Sigmoid colon (tissue), 7 donors: ENCODE results near the gene CNTNAP5. TPM values are rescaled to one million over a fixed set of nuclear protein-coding genes. Genes with fewer than 3 reads are reported as not detected.

ENCODE experiments used
- DNase-seq: peaks from one replicate; pipeline ENCODE4 v3.0.0-alpha.2; 2019
- H3K27ac ChIP-seq, 4 donors: fragments of 200-600 bp; sonication (generic); one replicate each; pipeline ENCODE4 v1.5.1; 2016 to 2019; ENCODE audit warnings: mild to moderate bottlenecking in 1 of 4
- H3K27me3 ChIP-seq, 3 donors: fragments of 200-600 bp; sonication (generic); one replicate each; pipeline ENCODE4 v1.5.1; 2019; ENCODE audit warnings: mild to moderate bottlenecking in 1 of 3
- H3K36me3 ChIP-seq, 4 donors: fragments of 200-600 bp; sonication (generic); one replicate each; pipeline ENCODE4 v1.5.1; 2016 to 2019
- H3K4me1 ChIP-seq, 4 donors: fragments of 200-600 bp; sonication (generic); one replicate each; pipeline ENCODE4 v1.5.1; 2017 to 2019
- H3K4me3 ChIP-seq, 4 donors: fragments of 200-600 bp; sonication (generic); one replicate each; pipeline ENCODE4 v1.5.1; 2017 to 2019; ENCODE audit warnings: mild to moderate bottlenecking in 2 of 4, moderate library complexity in 1 of 4
- H3K9me3 ChIP-seq, 4 donors: fragments of 200-600 bp in 3 of 4; sonication (generic) in 3 of 4; one replicate each; pipeline versions ENCODE4 v1.5.1 to v1.6.1; 2013 to 2019
- CTCF ChIP-seq, 4 experiments: fragments of 450-650 bp in 3 of 4; fragments of 200-600 bp in 1 of 4; IDR thresholded peaks; one replicate each; pipeline ENCODE4 v1.5.1; 2016 to 2019; ENCODE audit warnings: antibody characterized with exemption in 4 of 4, mild to moderate bottlenecking in 3 of 4, moderate library complexity in 2 of 4
- EP300 ChIP-seq, 4 donors: sonication (generic); formaldehyde crosslinking; IDR thresholded peaks; one replicate each; pipeline ENCODE4 v1.6.1; 2017; ENCODE audit warnings: antibody characterized with exemption in 4 of 4
- POLR2A ChIP-seq, 2 donors: fragments of 450-650 bp; IDR thresholded peaks; one replicate each; pipeline ENCODE4 v1.6.1; 2016; ENCODE audit warnings: antibody characterized with exemption in 2 of 2, mild to moderate bottlenecking in 2 of 2, moderate library complexity in 2 of 2
- POLR2AphosphoS5 ChIP-seq, 4 donors: sonication (generic); formaldehyde crosslinking; IDR thresholded peaks; one replicate each; pipeline ENCODE4 v1.6.1; 2017; ENCODE audit warnings: antibody characterized with exemption in 4 of 4
- WGBS, 2 donors: extraction: QIAGEN DNeasy Blood & Tissue Kit; methylation state at CpG; one replicate each; pipeline ENCODE4 v1.1.7; 2013; 5-methylcytosine and 5-hydroxymethylcytosine counted together
- intact Hi-C: fragments of 100-400 bp; cut with DNase I; formaldehyde crosslinking; loops from one replicate; pipeline ENCODE4 v1.15.1; 2023
- polyA plus RNA-seq, 3 donors: library from polyadenylated mRNA; stranded (reverse); fragments of 200-250 nt; gene quantifications; one replicate each; pipeline ENCODE4 v1.2.3, GENCODE V29; 2013
- total RNA-seq, 4 donors: library from RNA; depleted of rRNA; stranded (reverse); fragments of >200 nt; gene quantifications; one replicate each; pipeline ENCODE4 v1.1.0, GENCODE V29; 2016
- donor health status: healthy with polysubstance abuse.
- donor health status: Bipolar disorder and iron deficiency.
- donor health status: healthy.

The CNTNAP5 gene
- total and polyA plus RNA-seq, 7 donors, result 0.74 to 4.5 (median 1.5) TPM; not detected in 2

- no peak for TF ChIP-seq POLR2AphosphoS5 (IDR thresholded peaks at IDR 0.05)
- no peak for TF ChIP-seq EP300 (IDR thresholded peaks at IDR 0.05)
- no peak for TF ChIP-seq CTCF (IDR thresholded peaks at IDR 0.05)
- TF ChIP-seq POLR2A (IDR thresholded peaks at IDR 0.05), result no peak
These were observed 852.1 kb downstream of the CNTNAP5 start for GRCh38 chr2:124877141-124877577.

GRCh38 chr2:124879640-124880039 is 854.6 kb downstream of the CNTNAP5 start:
- H3K36me3 ChIP-seq, result no peaks in the 10 kb centered on the region
- H3K4me3 ChIP-seq, result no peak overlapping the region
- intact Hi-C loops, result no loop called here
- no peaks in the 10 kb centered on the region for H3K4me1 ChIP-seq
- no peaks in the 10 kb centered on the region for H3K27me3 ChIP-seq
- no peak for DNase-seq
- no peak overlapping the region for H3K27ac ChIP-seq
- no peak for TF ChIP-seq CTCF (IDR thresholded peaks at IDR 0.05)
- TF ChIP-seq POLR2AphosphoS5 (IDR thresholded peaks at IDR 0.05), result no peak
- WGBS, 2 donors, result 68 to 80% methylated on average over 4 of the region's 4 CpGs
- H3K9me3 ChIP-seq, result no peaks in the 10 kb centered on the region

More at GRCh38 chr2:124877141-124877577, 852.1 kb downstream of the CNTNAP5 start:
- WGBS, 2 donors, result 59 to 61% methylated on average over 4 of the region's 4 CpGs
- Histone ChIP-seq H3K4me3 (no peak overlapping the region), H3K36me3 (no peaks in the 10 kb centered on the region), H3K27me3 (no peaks in the 10 kb centered on the region), H3K27ac (no peak overlapping the region), H3K9me3 (no peaks in the 10 kb centered on the region), H3K4me1 (no peaks in the 10 kb centered on the region)
- intact Hi-C loops, result no loop called here
- DNase-seq, result no peak

- H3K27ac ChIP-seq, result no peak overlapping the region
- no peaks in the 10 kb centered on the region for H3K36me3 ChIP-seq
- no peaks in the 10 kb centered on the region for H3K9me3 ChIP-seq
- DNase-seq, result no peak
- TF ChIP-seq EP300 (IDR thresholded peaks at IDR 0.05) (no peak), POLR2AphosphoS5 (IDR thresholded peaks at IDR 0.05) (no peak), CTCF (IDR thresholded peaks at IDR 0.05) (no peak), POLR2A (IDR thresholded peaks at IDR 0.05) (no peak)
- H3K4me1 ChIP-seq, result no peaks in the 10 kb centered on the region
- no peak overlapping the region for H3K4me3 ChIP-seq
- 42 to 72% methylated on average over 2 of the region's 2 CpGs for WGBS, 2 donors
- no peaks in the 10 kb centered on the region for H3K27me3 ChIP-seq
- intact Hi-C loops, result no loop called here
These were observed 855.9 kb downstream of the CNTNAP5 start for GRCh38 chr2:124880995-124881394.

- no peak overlapping the region for H3K4me3 ChIP-seq
- H3K9me3 ChIP-seq, result no peaks in the 10 kb centered on the region
- intact Hi-C loops, result no loop called here
- no peaks in the 10 kb centered on the region for H3K27me3 ChIP-seq
- 65 to 66% methylated on average over 3 of the region's 3 CpGs for WGBS, 2 donors
- no peak for DNase-seq
- H3K36me3 ChIP-seq, result no peaks in the 10 kb centered on the region
- no peaks in the 10 kb centered on the region for H3K4me1 ChIP-seq
- TF ChIP-seq POLR2A (IDR thresholded peaks at IDR 0.05) (no peak), POLR2AphosphoS5 (IDR thresholded peaks at IDR 0.05) (no peak), CTCF (IDR thresholded peaks at IDR 0.05) (no peak), EP300 (IDR thresholded peaks at IDR 0.05) (no peak)
- H3K27ac ChIP-seq, result no peak overlapping the region
These were observed 857.3 kb downstream of the CNTNAP5 start for GRCh38 chr2:124882423-124882822.

- Histone ChIP-seq H3K27ac (no peak overlapping the region), H3K4me3 (no peak overlapping the region), H3K36me3 (no peaks in the 10 kb centered on the region), H3K9me3 (no peaks in the 10 kb centered on the region), H3K4me1 (no peaks in the 10 kb centered on the region), H3K27me3 (no peaks in the 10 kb centered on the region)
- no peak for DNase-seq
- intact Hi-C loops, result no loop called here
- 94 to 95% methylated on average over 5 of the region's 5 CpGs for WGBS, 2 donors
- TF ChIP-seq EP300 (IDR thresholded peaks at IDR 0.05) (no peak), POLR2AphosphoS5 (IDR thresholded peaks at IDR 0.05) (no peak), CTCF (IDR thresholded peaks at IDR 0.05) (no peak), POLR2A (IDR thresholded peaks at IDR 0.05) (no peak)
These were observed 858.5 kb downstream of the CNTNAP5 start for GRCh38 chr2:124883595-124883994.
